Ramos (cell line): Measurements from ENCODE around the gene COPS9.

Experiments
- in situ Hi-C: fragments of 300-500 bp; cut with MboI; formaldehyde crosslinking; loops from one replicate; pipeline ENCODE4 v1.14.3; 2022; ENCODE audit warnings: low sequenced_read_pairs; ENCODE audit not compliant: unreplicated experiment

Gene COPS9

DNA sequence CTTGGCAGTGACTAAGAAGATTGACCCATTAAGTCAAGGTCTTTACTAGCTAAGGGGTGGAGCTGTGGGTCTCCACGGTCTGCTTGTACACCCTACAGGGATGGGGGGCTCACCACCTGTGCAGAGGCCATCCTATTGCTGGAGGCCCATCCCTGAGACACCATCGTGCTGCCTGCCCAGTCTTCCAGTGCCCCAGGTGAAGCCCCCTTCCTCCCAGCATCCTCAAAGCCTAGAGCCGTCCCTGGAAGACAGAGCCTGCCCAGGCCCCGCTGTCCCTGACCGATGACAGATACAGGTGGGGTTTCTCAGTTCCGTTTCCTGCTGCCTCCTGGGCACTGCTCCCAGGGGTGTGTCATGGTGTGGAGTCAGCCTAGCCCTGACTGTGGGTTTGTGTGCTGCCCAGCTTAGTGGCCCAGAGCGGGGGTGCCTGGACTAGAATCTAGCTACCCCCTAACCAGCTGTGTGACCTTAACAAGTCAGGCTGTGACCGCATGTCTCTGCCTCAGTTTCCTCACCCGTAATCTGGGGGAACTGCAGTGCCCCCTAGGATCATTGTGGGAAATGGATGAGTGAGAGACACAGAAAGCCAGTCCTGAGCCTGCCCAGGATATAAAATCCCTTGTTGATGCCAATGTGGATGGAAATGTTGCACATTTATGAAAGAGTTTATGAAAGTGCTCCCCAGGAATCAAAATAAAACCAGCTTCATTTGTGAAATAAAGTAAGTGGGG is 2.3 kb upstream of the COPS9 start:
- in situ Hi-C loops: no loop called here

DNA sequence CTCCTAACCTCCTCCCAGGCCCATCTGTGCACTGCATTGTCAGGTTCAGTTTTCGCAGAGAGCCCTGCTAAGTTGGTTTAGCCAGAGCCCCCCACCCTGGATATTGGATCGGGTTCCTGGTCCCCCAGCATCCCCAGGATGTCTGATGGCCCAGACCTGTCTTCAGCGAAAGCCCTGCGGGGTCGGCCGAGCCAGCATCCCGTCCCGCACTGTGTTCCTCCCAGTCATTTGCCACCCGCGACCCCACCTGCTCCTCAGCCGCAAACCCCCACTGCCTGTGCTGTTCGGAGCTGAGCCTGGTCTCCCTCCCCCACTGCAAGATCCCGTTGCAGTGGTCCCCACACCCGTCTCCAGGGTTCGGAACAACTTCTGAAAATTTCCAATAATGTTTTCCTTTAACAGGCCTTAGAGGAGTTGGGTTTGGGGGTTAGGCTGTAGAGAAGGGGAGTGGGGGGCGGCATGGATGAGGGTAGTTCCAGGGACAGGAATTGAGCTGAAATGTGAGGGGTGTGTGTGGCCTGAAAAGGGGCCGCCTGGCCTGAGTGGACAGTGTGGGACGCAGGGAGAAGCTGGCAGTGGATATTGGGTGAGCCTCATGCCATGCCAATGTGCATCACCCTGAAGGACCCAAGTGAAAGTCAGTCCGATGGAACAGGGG is 1.6 kb upstream of the COPS9 start:
- in situ Hi-C loops: no loop called here

DNA sequence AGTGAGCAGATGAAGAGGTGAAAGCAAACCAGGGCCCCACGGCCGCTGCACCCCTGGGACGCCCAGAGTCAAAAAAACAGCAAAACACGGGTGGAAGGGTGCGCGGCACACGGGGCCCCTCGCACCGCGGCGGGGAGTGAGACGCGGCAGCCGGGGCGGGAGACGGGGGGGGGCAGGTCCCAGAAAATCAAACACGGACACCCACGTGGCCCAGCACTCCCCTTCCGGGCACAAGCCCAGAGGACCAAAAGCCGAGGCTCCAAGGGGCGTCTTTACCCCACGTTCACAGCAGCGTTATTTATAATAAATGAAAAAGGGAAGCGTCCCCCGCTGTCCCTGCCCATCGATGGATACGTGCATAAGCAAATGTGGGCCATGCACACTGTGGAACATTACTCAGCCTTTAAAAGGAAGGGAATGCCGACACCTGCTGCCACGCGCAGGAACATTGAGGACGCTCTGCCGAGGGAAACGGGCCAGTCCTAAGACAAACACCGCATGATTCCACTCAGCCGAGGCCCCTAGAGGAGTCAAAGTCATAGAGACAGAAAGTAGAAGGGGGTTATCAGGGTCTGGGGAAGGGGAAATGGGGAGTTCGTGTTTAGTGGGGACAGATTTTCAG is 677 bp upstream of the COPS9 start:
- in situ Hi-C loops: no loop called here

DNA sequence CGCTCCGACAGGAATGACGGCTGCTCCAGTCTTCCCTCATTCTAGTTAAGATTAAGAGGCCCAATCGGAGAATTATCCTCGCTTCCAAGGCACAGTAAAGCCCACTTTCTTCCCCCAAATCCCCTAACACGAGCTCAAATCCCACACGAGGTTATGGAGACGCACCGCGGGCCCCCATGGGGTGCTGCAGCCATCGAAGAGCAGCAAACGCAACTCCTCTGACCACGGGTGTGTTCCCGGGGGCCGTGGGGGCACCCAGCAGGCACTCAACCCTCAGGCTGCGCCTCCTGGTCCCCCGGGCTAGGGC is 446 bp downstream of the COPS9 start:
- in situ Hi-C loops: no loop called here

DNA sequence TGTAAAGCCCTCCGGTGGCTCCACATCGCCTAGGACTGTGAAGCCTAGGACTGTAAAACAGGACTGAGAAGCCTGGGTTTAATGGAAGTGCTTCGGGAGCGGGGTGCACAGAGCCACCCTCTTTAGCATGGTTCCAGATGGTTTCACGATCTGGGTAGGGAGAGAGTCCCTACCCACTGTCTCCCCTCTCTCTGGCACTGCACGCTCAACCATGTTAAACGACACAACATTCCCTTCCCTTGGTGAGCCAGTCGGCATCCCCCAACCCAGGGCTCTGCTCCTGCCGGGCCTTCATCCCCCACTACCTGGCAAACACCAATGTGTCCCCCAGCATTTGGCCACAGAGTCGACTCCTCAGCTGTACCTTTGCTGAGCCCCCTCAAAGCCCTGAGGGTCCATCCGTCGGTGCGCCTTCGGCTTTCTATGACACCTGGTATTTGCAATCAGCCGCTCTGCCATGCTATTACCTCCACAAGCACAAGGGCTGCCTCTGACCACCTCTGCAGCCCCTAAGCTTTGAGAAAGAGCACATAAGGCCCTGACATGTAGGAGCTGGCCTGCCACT is 1.1 kb downstream of the COPS9 start:
- in situ Hi-C loops: no loop called here

DNA sequence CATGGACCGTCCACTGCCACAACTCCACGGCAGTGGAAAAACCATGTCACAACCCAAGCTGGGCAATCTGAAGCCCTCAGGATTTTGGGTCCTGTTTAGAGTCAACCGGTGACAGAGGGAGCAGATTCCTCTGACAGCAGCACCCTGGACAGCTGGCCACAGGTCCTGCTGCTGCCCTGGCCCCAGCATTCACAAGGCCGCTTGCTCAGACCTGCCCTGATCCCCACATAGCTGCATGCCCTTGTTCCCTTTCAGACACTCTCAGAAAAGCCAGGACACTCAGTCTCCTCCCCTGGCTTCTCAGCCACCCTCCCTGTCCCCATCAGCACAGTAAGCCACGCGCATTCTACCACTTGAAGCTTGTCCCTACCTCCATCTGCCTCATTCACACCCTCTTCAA is 1.6 kb downstream of the COPS9 start:
- in situ Hi-C loops: no loop called here

DNA sequence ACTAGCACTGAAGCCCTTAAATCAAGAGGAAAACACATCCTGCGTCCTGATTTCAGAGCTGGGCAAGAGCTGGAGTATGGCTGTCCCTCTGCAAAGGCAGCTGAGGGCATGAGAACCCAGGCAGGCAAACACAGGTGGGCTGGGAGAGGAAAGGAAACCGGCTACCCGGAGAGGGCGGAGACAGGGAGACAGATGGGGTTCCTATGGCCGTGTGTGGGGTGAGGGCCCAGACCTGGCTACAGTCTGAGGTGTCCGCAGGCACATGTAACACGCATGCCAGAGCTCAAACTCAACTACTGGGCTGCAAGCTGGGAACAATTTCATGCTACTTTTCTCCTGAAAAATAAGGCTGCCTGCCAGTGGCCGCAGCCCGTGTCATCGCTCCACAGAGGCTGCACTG is 2.7 kb downstream of the COPS9 start:
- in situ Hi-C loops: no loop called here

DNA sequence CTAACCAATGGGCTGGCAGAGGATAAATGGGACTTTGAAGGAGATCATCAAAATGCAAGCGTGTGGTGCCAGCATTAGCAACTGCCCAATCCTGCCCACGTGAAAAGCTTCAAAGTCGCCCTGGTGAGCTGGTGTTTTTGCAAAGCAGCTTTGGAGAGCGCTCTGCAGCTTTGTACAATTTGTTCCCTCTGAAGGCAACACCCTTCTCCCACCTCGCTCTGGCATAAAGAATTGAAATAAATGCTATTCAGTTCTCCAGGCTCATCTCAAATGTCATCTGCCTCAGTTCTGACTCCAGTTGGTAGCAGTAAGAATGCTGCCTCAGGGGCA is 3.5 kb downstream of the COPS9 start:
- in situ Hi-C loops: no loop called here

DNA sequence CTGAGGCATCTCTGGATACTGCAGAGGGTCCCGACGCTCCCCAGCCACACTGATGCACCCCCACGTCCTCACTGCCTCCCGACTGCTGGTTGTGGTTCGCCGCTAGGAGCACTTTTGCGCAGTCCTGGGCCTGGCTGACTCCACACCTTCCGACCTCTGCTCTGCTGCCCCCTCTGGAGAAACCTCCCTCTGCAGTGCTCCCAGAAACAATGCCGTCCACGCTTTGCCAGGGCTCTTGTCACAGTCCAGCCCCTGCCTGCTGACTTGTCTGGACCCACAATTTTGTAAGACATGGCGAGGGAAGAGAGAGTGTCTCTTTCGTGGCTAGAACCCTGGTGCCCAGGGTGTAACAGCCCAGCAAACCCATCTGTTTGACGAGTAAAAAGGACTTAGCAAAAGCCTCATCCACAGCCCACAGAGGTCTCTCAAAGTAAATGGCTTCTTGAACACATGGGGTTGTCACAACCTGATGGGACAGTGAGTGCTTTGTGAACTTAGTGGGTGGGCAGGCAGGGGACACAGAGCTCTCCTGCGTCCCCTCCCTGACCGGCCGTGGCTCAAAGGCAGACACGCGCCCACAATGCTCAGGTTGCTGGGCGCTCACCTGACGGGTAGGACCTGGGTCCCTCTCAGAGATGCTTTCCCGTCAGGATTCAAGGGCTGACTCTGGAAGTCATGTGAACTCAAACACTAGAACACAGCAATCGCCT is 4.0 kb downstream of the COPS9 start:
- in situ Hi-C loops: no loop called here

DNA sequence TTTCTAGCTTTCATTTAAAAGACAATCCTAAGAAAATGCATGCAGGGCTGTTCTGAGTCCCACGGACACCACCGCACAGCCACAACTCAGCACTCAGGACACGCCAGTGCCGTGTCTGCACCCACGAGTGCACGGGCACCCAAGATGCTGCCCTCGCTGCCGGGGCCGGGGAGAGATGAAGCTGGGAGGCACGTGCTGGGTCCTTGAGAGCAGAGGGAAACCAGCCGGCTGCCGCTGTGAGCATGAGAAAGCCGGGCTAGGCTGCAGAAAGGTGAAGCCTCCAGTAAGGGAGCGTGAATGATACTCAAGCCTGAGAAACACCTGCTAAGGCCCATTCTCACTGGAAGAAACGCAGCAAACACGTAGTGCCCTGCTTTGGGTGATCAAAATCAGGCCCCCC is 4.8 kb downstream of the COPS9 start:
- in situ Hi-C loops: no loop called here

DNA sequence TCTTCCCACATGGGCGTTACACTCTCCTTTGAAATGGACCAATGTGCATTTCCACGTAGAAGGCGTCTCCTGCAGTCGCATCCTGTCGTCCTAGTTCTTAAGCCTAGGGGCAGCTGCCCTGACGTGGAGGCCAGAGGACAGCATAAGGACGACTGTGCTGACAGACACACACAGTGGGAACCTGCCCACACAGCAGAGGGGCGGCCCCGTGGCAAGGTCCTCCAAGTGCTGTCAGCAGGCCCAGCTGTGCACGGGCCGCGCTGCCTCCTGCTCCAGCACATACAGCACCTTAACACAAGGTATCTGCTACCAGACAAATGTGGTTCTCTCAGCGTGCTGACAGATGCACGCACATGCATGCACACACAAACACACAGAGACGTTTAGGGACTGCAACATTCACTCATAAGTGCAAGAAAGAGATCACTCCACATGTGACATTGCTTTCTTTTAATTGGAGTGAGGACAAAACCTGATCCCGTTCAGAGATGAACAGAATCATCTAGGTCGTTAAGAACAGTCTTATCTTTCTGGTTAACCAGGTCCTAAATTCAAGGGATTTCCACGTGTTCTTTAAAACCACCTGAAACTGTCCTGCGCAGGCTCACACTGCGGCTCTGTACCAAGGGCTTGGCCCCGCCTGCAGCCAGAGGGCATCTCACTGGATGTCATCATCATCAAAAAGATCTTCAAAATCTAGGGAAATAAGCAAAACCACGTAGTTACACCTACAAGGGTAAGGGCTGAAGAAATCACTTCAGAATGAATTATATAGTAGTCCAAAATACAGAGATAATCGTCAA is 5.5 kb downstream of the COPS9 start:
- in situ Hi-C loops: no loop called here

DNA sequence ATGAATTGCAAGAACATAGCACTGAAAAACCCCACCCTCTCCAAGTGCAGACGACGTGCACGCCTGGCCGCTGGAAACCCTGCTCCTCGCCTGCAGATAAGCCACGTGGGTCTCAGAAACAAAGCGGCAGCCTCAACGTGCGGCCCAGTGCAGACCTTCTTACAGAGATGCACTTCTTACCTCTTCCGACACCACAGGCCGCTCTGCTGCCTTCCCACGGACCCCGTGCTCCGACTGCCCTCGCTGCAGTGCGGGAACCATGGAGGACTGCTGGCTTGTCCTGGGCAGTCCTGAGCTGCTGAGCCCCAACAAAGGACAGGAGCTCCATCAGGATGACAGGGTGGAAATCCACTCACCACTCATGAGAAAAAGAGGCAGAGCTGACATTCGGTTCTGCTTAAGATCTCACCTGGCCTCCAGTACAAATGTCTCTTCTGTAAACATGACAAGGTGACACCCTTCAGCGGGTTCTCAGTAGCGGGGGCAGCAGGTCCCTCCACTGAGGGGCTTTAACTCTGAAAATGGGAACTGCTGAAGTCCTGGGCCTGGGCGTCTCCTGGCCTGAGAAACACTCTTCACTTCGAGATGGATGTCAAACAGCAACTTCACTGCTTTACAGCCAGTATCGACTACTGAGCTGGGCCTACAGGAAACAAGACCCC is 6.2 kb downstream of the COPS9 start:
- in situ Hi-C loops: no loop called here

DNA sequence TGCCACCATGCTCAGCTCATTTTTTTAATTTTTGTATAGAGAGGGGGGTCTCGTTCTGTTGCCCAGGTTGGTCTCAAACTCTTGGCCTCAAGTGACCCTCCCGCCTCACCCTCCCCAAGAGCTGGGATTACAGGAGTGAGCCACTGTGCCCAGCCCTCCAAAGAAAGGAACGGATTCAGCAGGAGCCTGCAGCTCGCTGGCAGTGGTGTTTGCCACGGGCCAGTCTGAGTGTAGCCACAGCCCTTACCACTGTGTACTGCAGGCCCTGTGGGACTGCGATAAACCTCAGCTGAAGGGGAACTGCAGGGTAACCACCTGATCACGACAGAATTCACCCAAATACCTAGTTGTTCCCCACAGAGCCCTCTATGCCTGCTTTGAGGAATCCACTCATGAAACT is 6.8 kb downstream of the COPS9 start:
- in situ Hi-C loops: no loop called here

DNA sequence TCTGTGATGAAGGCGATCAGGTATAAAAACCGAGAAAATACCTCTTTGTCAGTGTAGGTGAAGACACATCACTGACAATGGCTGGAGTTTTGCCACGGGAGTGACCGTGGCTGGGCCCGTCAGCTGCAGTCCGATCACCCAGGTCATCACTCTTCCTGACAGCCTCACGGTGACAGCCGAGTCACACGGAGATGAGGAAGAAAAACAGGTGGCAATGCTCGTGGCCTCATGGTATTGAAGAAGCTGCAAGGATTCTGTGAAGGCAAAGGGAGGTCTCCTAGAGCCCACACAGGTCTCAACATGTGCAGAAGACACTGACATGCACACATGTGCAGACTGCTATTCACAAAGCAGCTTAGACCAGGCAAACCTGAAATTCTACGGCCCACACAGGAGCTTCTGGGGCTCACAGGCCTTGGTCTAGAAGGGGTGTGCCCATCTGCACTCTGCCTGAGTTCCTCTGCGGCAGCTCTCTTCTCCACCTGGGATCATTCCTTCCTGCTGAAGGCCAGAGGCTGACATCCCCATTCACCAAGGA is 7.4 kb downstream of the COPS9 start:
- in situ Hi-C loops: no loop called here

DNA sequence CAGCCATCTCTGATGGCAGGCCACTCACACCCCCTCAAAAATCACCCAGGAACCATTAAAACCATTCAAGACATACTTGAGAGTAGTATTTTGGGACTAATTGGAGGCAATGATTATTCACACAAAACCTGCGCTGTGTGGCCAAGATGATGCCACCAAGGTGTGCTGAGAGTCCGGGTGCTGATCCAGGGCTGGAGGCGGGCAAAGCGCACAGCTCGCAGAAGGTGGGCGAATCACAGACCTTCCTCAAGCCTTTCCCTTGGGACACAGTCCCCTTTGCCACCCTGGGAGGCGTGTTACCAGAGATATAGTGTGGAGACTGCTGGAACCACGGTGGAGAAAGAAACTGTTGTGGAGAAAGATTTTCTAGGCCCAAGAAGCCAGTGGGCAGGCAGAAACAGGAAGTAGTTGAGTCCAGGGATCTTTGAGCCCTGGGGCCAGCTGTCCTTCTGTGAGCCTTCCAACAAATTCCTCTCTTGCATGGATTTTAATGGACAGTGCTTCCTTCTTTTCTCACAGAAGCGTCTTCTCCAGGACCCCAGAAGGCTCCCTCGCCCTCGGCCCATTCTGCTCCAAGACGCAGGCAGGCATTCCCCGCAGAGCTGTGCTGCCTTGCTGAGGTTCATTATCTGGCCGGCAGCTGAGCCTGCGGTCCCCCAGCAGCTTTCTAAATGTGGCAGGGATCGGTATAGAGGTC is 8.0 kb downstream of the COPS9 start:
- in situ Hi-C loops: no loop called here

DNA sequence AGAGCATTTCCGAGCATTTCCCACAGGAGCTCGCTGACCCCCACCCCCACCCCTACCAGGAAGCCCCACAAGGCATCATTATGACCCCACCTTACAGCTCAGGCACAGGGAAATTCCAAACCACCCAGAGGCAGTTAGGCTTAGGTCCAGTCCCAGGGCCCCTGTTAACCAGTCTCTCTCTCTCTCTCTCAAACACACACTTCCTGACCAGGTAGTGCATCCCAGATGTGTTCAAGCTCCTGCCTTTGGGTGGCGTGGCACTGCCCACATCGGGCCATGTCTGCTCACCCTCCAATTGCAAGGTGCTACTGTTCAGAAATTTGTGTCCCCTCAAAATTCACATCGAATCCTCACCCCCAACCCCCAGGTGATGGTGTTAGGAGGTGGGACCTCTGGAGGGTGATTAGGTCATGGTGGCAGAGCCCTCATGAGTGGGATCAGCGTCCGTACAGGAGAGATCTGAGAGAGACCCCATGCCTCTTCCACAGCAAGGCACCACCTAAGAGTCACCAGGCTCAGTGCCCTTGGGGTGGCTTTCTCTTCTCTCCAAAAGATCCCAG is 8.8 kb downstream of the COPS9 start:
- in situ Hi-C loops: no loop called here

DNA sequence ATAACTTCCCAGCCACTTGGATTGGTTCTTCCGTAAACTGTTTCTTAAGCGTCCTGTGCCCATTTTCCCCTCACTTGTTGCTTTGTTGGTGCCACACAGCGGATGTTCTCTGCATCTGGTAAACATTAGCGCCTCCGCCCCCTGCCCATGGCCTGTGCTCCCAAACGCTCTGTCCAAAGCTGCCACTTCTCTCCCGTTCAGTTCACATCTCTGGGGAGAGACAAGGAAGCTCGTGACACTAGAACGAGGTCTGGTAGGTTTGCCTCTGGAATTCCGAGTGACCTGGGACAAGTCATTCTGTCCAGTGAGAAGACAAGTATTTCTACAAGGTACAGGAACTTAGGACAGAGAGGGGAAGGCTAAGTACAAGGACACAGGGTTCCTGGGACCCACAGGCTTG is 9.4 kb downstream of the COPS9 start:
- in situ Hi-C loops: no loop called here

DNA sequence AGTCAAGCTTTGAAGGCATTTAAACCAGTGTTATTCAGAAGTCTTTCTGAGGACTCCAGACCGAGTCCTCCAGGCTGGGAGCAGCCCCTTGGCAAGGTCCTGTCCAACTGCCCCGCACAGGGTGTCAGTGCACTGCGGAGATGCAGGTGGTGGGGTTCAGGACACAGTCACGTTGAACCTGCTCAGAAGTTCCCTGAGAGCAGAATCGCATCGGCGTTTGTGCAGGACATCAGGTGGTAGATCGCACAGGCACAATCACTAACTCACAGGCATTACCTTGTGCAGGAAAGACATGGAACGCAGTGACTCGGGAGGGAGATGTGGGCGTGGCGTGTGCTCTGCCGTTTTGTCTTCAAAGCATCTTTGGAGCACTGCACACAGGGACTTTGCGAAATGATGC is 10.4 kb downstream of the COPS9 start:
- in situ Hi-C loops: no loop called here

DNA sequence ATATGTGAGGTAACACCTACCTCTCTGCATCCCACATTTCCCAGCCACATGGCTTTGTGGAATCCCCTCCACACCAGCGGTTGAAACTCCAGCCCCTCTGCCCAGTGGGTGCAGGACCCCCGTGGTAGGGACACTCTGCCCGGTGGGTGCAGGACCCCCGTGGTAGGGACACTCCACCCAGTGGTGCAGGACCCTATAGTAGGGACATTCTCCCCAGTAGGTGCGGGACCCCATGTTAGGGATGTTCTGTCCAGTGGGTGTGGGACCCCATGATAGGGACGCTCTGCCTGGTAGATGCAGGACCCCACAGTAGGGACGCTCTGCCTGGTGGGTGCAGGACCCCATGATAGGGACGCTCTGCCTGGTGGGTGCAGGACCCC is 11.5 kb downstream of the COPS9 start:
- in situ Hi-C loops: no loop called here
